Duodenal mucosa (tissue), 2 donors: ENCODE measurements around the gene HBD.

ENCODE experiments used
- H3K27ac ChIP-seq: one replicate; pipeline ENCODE4 v1.7.0; 2013; ENCODE audit warnings: low read depth, low read length
- H3K27me3 ChIP-seq, 2 donors: one replicate each; pipeline ENCODE4 v1.7.0; 2013; ENCODE audit warnings: low read length in 2 of 2, control low read depth in 1 of 2; ENCODE audit not compliant: insufficient read depth in 2 of 2, control insufficient read depth in 1 of 2
- H3K36me3 ChIP-seq, 2 donors: one replicate each; pipeline ENCODE4 v1.7.0; 2013; ENCODE audit warnings: low read length in 2 of 2, control low read depth in 1 of 2; ENCODE audit not compliant: insufficient read depth in 2 of 2, control insufficient read depth in 1 of 2
- H3K4me1 ChIP-seq, 2 donors: one replicate each; pipeline ENCODE4 v1.7.0; 2013; ENCODE audit warnings: low read length in 2 of 2, control low read depth in 1 of 2; ENCODE audit not compliant: insufficient read depth in 2 of 2, control insufficient read depth in 1 of 2
- H3K4me3 ChIP-seq, 2 donors: one replicate each; pipeline ENCODE4 v1.7.0; 2013; ENCODE audit warnings: low read length in 2 of 2, low read depth in 1 of 2
- H3K9ac ChIP-seq, 2 donors: one replicate each; pipeline ENCODE4 v1.7.0; 2013; ENCODE audit warnings: low read length in 2 of 2, low read depth in 1 of 2
- H3K9me3 ChIP-seq, 2 donors: one replicate each; pipeline ENCODE4 v1.7.0; 2013; ENCODE audit warnings: low read length in 2 of 2, control low read depth in 1 of 2; ENCODE audit not compliant: control insufficient read depth in 1 of 2

HBD gene

DNA sequence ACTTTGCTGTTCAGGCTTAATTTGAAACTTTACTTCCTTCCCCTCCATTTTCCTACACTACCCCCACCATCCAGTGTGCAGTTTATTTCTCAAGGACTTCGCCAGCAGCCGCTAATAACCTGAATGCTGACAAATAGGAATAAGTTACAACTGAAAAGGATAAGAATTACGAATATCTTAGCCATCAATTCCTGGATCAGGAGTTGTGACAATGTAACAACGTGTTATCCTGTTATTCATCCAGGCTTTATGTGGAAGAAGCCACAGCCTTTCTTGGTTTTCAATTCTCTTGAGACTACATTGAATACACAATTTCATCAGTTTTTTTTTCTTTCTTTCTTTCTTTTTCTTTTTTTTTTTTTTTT lies 9.5 kb upstream of the HBD start:
- H3K4me3 ChIP-seq = no peak overlapping the region
- no peaks in the 10 kb centered on the region for H3K4me1 ChIP-seq
- no peak overlapping the region for H3K9ac ChIP-seq
- H3K27ac ChIP-seq = no peak overlapping the region
- H3K36me3 ChIP-seq = no peaks in the 10 kb centered on the region
- no peaks in the 10 kb centered on the region for H3K27me3 ChIP-seq
- H3K9me3 ChIP-seq = no peaks in the 10 kb centered on the region

DNA sequence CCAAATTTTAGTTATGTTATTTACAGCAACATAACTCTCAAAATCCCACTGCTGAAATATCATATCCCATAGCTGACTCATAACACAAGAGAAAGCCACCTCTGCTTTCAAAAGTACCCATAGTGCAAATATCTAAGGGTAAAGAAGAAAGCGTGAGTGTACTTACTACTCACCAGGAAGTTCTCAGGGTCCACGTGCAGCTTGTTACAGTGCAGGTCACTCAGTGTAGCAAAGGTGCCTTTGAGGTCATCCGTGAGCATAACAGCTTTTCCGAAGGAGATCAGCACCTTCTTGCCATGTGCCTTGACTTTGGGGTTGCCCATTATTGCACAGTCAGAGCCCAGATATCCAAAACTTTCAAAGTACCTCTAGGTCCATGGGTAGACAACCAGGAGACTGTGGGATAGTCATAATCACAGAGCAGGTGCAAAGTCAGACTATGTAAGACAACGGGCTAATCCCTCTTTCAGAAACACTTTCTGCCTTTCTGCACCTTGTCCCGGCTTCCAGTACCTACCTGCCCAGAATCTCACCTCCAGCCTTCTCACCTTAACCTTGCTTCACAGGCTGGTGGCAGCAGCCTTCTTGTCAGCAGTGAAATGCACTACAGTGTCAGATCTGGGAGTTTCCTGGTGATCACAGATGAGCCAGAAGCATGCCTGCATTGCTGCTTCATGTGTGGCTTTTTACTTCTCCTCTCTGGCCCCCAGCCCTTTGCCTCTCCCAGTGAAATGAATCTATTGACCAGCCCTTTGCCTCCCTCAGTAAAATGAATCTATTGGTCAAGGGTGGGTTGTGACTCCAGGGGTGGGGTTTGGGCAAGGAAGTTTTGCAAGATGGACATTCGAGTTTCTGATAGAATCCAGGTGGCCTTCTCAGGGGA lies 8.9 kb upstream of the HBD start:
- H3K4me3 ChIP-seq = no peak overlapping the region
- H3K36me3 ChIP-seq = no peaks in the 10 kb centered on the region
- H3K4me1 ChIP-seq = no peaks in the 10 kb centered on the region
- H3K9me3 ChIP-seq = no peaks in the 10 kb centered on the region
- H3K9ac ChIP-seq = no peak overlapping the region
- no peak overlapping the region for H3K27ac ChIP-seq
- H3K27me3 ChIP-seq = no peaks in the 10 kb centered on the region

DNA sequence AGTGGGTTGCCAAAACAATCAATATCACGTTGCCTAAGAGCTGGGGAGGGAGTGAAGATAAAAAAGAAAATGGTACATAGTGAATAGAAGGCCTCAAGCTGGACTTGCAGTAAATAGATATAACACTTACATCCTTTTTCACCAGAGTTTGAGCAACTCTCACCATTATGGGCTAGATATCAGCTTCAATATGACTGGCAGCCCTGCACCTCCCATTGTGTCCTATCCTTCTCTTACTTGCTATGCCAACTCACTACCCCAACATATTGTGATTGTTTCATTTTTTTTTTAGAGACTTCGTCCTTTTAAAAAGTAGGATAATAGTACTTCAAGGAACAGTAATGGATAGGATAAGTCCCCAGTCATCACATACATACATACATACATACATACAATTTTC lies 7.9 kb upstream of the HBD start:
- H3K27me3 ChIP-seq = no peaks in the 10 kb centered on the region
- H3K9ac ChIP-seq = no peak overlapping the region
- no peak overlapping the region for H3K27ac ChIP-seq
- no peaks in the 10 kb centered on the region for H3K36me3 ChIP-seq
- H3K4me1 ChIP-seq = no peaks in the 10 kb centered on the region
- H3K9me3 ChIP-seq = no peaks in the 10 kb centered on the region
- no peak overlapping the region for H3K4me3 ChIP-seq

DNA sequence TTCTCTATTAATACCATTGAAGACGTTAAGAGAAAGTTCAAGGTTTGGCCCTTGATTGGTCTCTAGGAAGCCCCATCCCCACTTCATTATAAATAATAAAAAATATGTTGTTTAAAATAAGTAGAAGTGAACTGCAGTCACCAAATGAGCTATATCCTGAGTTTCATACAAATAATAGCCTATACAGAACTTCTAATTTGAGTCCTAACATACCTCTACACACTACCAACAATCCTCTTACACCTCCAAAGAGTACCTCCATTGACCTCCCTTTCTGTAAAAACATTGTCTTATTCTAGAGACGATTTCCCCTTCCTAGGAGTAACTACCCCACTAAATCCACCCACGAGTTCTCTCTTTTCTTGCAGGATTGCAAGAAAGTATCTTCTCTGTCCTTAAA lies 7.2 kb upstream of the HBD start:
- no peaks in the 10 kb centered on the region for H3K36me3 ChIP-seq
- H3K4me3 ChIP-seq = no peak overlapping the region
- H3K27me3 ChIP-seq = no peaks in the 10 kb centered on the region
- no peak overlapping the region for H3K27ac ChIP-seq
- H3K9ac ChIP-seq = no peak overlapping the region
- no peaks in the 10 kb centered on the region for H3K9me3 ChIP-seq
- no peaks in the 10 kb centered on the region for H3K4me1 ChIP-seq

DNA sequence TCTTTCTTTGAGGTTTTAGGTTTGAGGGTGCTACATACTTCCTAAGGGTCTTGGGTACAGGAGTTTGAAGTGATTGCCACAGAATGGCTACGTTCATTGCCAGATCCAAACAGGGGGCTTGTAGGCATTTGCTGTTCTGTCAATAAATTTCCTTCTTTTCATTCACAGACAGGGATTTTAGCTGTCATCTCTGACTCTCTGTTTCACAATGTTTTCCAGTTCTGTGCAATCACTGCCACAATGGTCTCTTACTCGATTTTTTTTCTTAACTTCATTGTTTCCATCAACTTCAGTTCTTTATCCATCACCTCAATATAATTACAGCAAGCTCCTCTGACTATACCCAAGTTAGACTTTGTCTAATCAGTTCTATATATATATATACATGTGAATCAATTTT lies 6.2 kb upstream of the HBD start:
- no peaks in the 10 kb centered on the region for H3K9me3 ChIP-seq
- no peaks in the 10 kb centered on the region for H3K36me3 ChIP-seq
- no peak overlapping the region for H3K27ac ChIP-seq
- H3K9ac ChIP-seq = no peak overlapping the region
- no peaks in the 10 kb centered on the region for H3K4me1 ChIP-seq
- H3K4me3 ChIP-seq = no peak overlapping the region
- H3K27me3 ChIP-seq = no peaks in the 10 kb centered on the region

DNA sequence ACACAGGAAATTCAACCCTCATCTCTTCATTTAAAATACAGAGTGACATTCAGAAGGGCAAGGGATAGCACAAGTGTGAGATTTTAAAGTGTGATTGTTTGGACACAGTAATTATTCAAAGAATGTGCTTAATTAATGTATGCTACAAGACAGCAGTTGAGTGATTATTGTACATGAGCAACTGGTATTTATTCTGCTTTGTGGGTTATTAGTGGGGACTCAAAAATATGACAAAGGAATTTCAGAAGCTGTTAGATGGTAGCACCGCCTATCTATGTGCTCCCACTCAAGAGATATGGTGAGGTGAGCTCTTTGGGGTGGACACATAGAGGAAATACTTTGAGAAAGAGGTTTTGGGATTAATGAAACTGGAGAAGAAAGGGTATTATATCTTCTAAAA lies 5.8 kb upstream of the HBD start:
- no peaks in the 10 kb centered on the region for H3K27me3 ChIP-seq
- H3K9ac ChIP-seq = no peak overlapping the region
- H3K9me3 ChIP-seq = no peaks in the 10 kb centered on the region
- no peaks in the 10 kb centered on the region for H3K4me1 ChIP-seq
- H3K27ac ChIP-seq = no peak overlapping the region
- no peak overlapping the region for H3K4me3 ChIP-seq
- no peaks in the 10 kb centered on the region for H3K36me3 ChIP-seq

DNA sequence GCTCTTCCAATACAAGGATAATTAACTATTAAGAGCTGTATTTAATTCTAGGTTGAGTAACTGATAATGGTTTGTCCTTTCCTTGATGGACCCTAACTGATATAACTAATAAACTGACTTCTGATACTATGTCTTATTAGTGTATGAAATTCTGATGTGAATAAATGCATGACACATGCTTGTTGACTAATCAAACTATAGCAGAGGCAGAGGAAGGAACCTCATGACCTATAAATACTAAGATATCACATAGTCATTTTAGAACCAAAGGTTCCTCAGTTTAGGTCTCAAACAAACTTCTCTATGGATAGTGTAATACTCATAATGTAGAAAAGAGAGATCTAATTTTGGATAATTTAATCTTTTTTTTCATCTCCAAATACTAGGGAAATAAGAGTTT lies 4.8 kb upstream of the HBD start:
- no peaks in the 10 kb centered on the region for H3K4me1 ChIP-seq
- H3K27me3 ChIP-seq = no peaks in the 10 kb centered on the region
- no peak overlapping the region for H3K4me3 ChIP-seq
- no peaks in the 10 kb centered on the region for H3K9me3 ChIP-seq
- no peaks in the 10 kb centered on the region for H3K36me3 ChIP-seq
- H3K9ac ChIP-seq = no peak overlapping the region
- no peak overlapping the region for H3K27ac ChIP-seq

DNA sequence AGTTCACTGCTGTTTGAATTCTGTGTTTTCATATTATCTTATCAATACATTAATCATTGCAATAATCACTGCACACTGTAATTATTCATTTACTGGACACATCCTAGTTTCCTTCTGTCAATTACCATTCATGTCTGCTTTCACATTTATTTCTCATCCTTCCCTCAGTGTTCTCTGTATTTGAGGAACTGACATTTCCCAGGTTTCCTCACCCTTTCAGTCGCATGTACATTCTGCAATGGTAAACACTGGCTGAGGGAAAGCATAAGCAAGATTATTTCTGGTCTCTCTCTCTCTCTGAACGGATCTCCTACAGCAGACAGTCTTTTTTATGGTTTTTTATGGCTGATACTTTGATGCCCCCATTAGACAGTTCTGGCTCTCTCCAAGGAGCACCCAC lies 4.2 kb upstream of the HBD start:
- Histone ChIP-seq H3K9ac (no peak overlapping the region), H3K4me1 (no peaks in the 10 kb centered on the region), H3K36me3 (no peaks in the 10 kb centered on the region), H3K27ac (no peak overlapping the region), H3K4me3 (no peak overlapping the region), H3K27me3 (no peaks in the 10 kb centered on the region), H3K9me3 (no peaks in the 10 kb centered on the region)

DNA sequence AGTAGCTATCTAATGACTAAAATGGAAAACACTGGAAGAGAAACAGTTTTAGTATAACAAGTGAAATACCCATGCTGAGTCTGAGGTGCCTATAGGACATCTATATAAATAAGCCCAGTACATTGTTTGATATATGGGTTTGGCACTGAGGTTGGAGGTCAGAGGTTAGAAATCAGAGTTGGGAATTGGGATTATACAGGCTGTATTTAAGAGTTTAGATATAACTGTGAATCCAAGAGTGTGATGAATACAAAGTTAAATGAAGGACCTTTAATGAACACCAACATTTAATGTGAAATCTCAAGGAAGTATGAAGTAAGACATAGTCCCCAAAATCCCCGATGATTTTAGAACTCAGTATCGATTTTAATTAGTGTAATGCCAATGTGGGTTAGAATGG lies 3.1 kb upstream of the HBD start:
- H3K36me3 ChIP-seq = no peaks in the 10 kb centered on the region
- no peaks in the 10 kb centered on the region for H3K27me3 ChIP-seq
- H3K27ac ChIP-seq = no peak overlapping the region
- no peak overlapping the region for H3K9ac ChIP-seq
- H3K4me1 ChIP-seq = no peaks in the 10 kb centered on the region
- no peaks in the 10 kb centered on the region for H3K9me3 ChIP-seq
- H3K4me3 ChIP-seq = no peak overlapping the region

DNA sequence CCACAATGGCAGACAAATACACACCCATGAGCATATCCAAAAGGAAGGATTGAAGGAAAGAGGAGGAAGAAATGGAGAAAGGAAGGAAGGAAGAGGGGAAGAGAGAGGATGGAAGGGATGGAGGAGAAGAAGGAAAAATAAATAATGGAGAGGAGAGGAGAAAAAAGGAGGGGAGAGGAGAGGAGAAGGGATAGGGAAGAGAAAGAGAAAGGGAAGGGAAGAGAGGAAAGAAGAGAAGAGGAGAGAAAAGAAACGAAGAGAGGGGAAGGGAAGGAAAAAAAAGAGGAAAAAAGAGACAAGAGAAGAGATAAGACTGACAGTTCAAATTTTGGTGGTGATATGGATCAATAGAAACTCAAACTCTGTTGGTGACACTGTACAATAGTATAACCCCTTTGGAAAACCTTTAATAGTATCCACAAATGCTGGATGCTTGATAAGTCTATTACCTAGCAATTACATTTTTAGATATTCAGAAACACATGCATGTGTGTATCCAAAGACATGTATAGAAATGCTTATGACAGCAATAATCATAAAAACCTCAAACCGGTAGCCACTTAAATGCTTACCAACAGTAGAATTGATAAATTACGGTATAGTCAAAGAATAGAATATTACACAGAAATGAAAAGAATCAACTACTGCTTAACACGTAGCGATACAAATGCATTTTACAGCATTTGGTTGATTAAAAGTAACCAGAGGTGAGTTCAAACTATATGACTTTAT lies 1.2 kb upstream of the HBD start:
- H3K27me3 ChIP-seq = no peaks in the 10 kb centered on the region
- H3K4me1 ChIP-seq = no peaks in the 10 kb centered on the region
- H3K9ac ChIP-seq = no peak overlapping the region
- no peak overlapping the region for H3K4me3 ChIP-seq
- H3K27ac ChIP-seq = no peak overlapping the region
- H3K36me3 ChIP-seq = no peaks in the 10 kb centered on the region
- H3K9me3 ChIP-seq = no peaks in the 10 kb centered on the region
